Measurements from ENCODE around the gene MS4A4E. TPM values are rescaled to one million over a fixed set of nuclear protein-coding genes. Genes with fewer than 3 reads are reported as not detected.

The MS4A4E gene
- total RNA-seq = not detected in 2 replicates

GRCh38 chr11:60242740-60243239 is at the start of gene MS4A4E:
TSS of gene MS4A4E (minus strand) at chr11:60243137. CDS start at chr11:60230055, 13,082 bp downstream.
- DNase-seq = no peak

DNA sequence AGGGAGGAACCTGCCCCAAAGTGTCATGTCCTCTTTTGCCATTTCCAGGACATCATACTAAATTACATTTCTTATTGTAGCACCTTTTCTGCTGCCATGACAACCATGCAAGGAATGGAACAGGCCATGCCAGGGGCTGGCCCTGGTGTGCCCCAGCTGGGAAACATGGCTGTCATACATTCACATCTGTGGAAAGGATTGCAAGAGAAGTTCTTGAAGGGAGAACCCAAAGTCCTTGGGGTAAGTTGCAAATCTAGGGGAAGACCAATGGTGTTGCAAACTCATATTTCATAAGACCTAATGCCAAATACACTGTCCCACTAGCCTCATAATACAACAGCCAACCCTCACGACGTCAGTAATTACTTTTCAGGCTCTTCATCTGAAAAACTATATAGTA is 49.2 kb upstream of the MS4A4E start:
- no peak for DNase-seq

DNA sequence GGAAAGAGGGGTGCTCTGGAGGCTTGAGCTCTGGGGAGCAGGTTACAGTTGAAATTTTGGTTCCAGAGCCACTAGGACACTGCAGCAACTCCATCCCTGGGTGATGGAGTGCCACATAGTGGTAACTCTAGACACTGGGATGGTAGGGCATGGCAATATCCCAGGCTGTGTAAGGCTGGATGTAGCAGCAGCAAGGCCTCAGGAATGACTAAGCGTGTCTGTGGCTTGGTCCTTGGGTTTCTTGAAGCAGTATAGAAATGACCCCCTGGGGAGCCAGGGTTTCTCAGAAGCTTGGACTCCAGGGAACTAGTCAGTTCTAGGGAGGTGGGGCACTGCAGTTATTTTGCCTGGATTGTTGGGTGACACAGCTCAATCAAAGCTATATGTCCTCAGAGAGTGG is 45.6 kb upstream of the MS4A4E start:
- DNase-seq = no peak

DNA sequence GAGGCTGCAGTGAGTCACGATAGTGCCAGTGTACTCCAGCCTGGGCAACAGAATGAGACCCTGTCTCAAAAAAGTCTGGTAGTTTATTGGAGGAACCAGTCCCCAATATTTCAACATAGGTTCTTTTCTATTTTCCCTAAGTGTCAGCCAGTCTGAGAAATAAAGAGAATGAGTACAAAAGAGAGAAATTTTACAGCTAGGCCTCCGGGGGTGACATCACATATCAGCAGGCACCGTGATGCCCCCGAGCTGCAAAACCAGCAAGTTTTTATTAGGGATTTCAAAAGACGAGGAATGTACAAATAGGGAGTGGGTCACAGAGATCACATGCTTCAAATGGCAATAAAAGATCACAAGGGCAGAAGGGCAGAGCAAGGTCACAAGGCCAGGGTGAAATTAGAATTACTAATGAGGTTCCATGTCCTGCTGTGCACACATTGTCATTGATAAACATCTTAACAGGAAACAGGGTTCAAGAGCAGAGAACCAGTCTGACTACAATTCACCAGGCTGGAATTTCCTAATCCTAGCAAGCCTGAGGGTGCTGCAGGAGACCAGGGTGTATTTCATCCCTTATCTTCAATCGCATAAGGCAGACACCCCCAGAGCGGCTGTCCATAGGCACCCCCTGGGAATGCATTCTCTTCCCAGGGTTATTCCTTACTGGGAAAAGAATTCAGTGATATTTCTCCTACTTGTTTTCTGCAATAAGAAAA is 42.6 kb upstream of the MS4A4E start:
- DNase-seq = peak; percentile 13

GRCh38 chr11:60282286-60282685 is 39.3 kb upstream of the MS4A4E start:
- DNase-seq = no peak

GRCh38 chr11:60281485-60281884 is 38.5 kb upstream of the MS4A4E start:
- no peak for DNase-seq

- no peak for DNase-seq
Measured at GRCh38 chr11:60280412-60280811, 37.5 kb upstream of the MS4A4E start, which contains the start of gene MS4A4A. TSS of gene MS4A4A (plus strand) at chr11:60280666. CDS start at chr11:60280676, 10 bp downstream.

DNA sequence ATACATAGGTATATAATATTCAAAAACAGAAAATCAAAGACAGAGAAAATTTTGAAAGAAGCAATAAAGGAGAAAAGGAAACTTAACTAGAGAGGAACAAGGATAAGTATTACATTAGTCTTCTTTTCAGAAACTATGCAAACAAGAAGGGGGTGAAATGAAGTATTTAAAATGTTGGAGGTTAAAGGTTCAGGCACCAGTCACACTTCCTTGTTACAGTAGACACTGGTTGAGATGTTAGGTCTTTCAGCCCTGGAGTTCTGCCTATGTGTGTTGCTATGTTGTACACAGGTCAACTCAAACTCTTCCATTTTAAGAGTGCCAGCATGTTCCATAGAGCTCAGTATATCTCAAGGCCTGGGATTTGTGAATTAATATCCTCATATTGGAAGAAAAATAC is 31.5 kb upstream of the MS4A4E start:
- DNase-seq = no peak

- DNase-seq = peak; percentile 68
Measured at GRCh38 chr11:60265373-60266214, 22.7 kb upstream of the MS4A4E start.

DNA sequence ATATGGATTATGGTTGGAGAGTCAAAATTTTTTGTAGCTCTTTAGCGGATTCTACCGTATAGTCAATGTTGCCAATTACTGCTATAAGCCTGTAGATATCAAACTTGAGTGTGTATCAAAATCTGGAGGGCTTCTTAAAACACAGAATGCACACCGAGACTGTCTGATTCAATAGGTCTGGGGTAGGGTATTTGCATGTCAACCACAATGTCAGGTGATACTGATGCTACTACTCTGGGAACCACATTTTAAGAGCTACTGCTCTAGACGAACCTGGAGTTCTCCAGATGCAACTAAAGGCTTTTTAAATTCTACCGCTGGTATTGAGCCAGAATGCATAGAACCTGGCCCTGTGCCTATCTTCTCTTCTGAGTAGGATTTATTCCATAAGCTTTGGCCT is 21.7 kb upstream of the MS4A4E start:
- no peak for DNase-seq

GRCh38 chr11:60263402-60263801 is 20.5 kb upstream of the MS4A4E start:
- no peak for DNase-seq

DNA sequence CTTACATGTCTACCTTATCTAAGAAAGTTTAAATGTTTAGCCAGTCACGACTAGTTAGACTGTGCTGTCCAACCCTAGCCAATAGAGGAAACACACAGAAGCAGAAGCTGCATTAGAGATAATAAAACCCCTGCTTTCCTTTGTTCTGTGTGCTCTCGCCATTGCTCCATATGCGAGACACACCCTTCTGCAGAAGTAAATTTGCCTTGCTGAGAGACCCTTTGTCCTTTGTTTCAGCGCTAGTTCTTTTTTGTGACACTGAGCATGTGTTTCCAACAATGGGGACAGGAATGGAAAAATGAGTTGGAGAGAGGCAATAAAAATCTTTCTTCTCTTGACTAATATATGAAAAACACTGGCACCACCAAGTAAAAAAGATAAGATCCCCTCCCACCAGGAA is 18.1 kb upstream of the MS4A4E start:
- DNase-seq = no peak

DNA sequence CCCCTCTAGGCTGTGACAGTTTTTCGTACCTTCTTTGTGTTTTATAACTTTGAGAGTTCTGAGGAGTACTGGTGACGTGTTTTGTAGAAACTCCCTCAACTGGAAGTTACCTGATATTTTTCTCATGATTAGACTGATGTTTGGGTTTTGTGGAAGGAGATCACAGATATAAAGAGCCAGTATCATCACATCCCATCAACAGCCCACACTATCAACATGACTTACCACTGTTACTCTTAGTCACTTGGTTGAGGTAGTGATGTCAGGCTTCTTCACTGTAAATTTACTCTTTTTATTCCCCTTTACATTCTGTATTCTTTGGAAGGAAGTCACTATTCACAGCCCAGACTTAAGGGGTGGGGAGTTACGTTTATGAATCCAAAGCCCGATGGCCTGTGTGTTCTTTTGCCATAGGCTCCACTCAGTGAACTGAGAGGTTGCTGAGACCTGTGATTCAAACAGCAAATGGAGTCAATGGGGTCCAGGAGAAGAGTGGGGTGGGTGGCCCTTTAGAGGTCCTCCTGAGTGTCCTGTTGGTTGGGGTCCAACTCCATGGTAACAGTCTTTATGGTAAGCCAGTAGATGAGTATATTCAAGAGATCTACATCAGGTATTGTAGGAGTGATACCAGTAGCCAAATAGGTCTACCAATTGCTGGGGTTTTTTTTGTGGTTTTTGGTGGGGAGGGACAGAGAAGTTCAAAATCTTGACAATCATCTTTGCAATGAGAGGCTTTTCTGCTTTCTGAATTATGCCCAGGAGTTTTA is 15.2 kb upstream of the MS4A4E start:
- no peak for DNase-seq

GRCh38 chr11:60252213-60253108 is 9.5 kb upstream of the MS4A4E start:
- DNase-seq = peak; percentile 4

DNA sequence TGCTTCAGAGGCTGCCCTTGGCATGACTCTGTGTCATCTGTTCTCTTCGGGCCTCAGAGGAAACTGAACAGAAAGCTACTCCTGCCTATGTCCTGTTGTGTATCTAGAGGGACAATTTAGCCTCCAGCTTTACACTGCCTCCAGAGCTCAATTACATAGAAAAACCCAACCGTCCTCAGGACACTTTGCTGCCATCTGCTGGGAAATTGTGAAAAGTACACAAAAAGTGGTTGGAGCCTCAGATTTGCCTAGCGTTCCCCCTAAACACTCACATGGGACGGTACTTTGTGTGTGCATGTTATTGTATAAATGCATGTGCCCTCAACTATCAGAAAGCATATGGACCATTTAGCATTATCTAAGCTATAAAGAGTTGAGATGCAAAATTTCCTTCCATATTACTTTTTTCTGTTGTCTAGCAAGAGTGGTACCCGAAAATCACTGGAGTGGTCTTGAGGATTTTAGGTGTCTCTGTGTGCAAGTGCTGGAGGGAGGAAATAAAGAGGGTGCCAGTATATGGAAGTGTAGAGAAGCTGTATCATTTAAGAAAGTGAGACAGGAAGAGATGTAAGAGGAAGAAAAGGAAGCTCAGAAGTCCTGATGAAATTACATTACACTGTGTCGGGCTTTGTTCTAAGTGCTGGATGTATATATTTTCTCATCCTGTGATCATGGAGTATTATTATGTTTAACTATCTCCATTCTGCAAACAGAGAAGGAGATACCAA is 8.7 kb upstream of the MS4A4E start:
- DNase-seq = peak; percentile 77

DNA sequence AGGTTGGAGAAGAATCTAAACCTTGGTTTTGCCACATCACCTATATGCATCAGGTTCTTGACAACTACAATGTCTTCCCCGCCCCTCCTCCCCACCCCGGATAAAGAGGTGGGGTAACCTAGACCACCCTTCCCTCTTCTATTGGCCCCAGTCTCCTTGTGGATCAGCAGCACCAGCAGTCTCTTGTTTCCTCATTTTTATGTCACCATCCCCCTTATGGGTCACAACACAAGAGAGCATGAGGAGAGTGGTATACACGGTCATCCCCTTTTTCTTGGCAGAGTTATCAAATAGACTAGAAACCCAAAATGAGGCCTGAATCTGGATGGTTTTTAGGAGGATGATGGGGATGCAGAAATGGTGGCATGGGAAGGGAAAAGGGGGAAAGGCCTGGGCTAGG is 1.2 kb downstream of the MS4A4E start:
- DNase-seq = no peak

GRCh38 chr11:60240662-60241061 is 2.3 kb downstream of the MS4A4E start:
- DNase-seq = no peak

GRCh38 chr11:60235321-60235720 is 7.6 kb downstream of the MS4A4E start:
- DNase-seq = no peak

- no peak for DNase-seq
Measured at GRCh38 chr11:60230681-60231080, 12.3 kb downstream of the MS4A4E start.

DNA sequence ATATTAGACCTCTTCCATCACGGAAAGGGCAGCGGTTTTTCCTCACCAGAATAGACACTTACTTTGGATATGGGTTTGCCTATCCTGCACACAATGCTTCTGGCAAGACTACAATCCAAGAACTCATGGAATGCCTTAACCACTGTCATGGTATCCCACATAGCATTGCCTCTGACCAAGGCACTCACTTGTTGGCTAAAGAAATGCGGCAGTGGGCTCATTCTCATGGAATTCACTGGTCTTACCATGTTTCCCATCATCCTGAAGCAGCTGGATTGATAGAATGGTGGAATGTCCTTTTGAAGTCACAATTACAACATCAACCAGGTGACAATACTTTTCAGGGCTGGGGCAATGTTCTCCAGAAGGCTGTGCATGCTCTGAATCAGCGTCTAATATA is 20.8 kb downstream of the MS4A4E start:
- no peak for DNase-seq

DNA sequence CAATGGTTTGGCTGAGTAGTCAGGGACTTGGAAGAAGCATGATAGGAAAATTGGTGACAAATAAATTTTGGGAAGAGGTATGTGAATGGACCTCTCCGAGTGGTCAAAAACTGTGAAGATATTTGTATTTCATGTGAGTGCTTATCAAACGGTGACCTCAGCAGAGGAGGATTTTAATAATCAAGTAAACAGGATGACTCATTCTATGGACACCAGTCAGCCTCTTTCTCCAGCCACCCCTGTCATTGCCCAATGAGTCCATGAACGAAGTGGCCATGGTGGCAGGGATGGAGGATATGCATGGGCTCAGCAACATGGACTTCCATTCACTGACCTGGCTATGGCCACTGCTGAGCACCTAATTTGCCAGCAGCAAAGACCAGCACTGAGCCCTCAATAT is 21.2 kb downstream of the MS4A4E start:
- DNase-seq = no peak

Measured in dermis blood vessel endothelial cell (primary cell).